H1 (cell line): ENCODE measurements around the gene CEMP1. TPM values are rescaled to one million over a fixed set of nuclear protein-coding genes. Genes with fewer than 3 reads are reported as not detected.
"Not testable (repeated sequence)": the region's sequence is repeated elsewhere in the genome, so short reads cannot be mapped to it uniquely, and the experiment has no call there.

Experiments
- CTCF ChIA-PET: fragments of 300-600 bp; sonication (Branson Sonifier 250); formaldehyde crosslinking; loops from one replicate; lab custom pipeline; 2021; ENCODE audit not compliant: partially characterized antibody; lab: Charles Lee
- POLR2A ChIA-PET: fragments of 300-600 bp; sonication (Branson Sonifier 250); formaldehyde crosslinking; loops from one replicate; lab custom pipeline; 2021; ENCODE audit warnings: inconsistent platforms; ENCODE audit not compliant: partially characterized antibody; lab: Charles Lee
- DNase-seq, 2 experiments: peaks; one replicate each; pipeline versions ENCODE4 v3.0.0 to v3.0.0-alpha.2; 2010 to 2022; ENCODE audit warnings: low spot score in 2 of 2, low read depth in 1 of 2, mixed read lengths in 1 of 2
- FAIRE-seq: peaks from 2 replicates; lab custom pipeline; 2011; peaks lifted over from hg19 to GRCh38; lab: Jason Lieb, UNC
- H2AFZ ChIP-seq: 2 replicates; pipeline ENCODE4 v1.8.1; 2012; ENCODE audit warnings: low read length, inconsistent platforms
- H2AK5ac ChIP-seq: 2 replicates; pipeline ENCODE4 v1.6.1; 2013; ENCODE audit warnings: low read depth, low read length
- H2BK120ac ChIP-seq: replicated peaks from 2 replicates; pipeline ENCODE3; 2013; ENCODE audit warnings: low read depth, low read length, inconsistent platforms
- H2BK12ac ChIP-seq: 2 replicates; pipeline ENCODE4 v1.6.1; 2013; ENCODE audit warnings: low read depth, low read length
- H2BK15ac ChIP-seq: 2 replicates; pipeline ENCODE4 v1.6.1; 2013; ENCODE audit warnings: low read length
- H2BK20ac ChIP-seq: 2 replicates; pipeline ENCODE4 v1.6.1; 2013; ENCODE audit warnings: low read length
- H2BK5ac ChIP-seq: 2 replicates; pipeline ENCODE4 v1.6.1; 2013; ENCODE audit warnings: low read depth, low read length
- H3K14ac ChIP-seq: 2 replicates; pipeline ENCODE4 v1.6.1; 2013; ENCODE audit warnings: inconsistent platforms; ENCODE audit not compliant: insufficient read length
- H3K18ac ChIP-seq: 2 replicates; pipeline ENCODE4 v1.6.1; 2013; ENCODE audit warnings: low read length; ENCODE audit errors: extremely low read depth
- H3K23ac ChIP-seq: 2 replicates; pipeline ENCODE4 v1.6.1; 2013; ENCODE audit warnings: inconsistent platforms; ENCODE audit not compliant: insufficient read length
- H3K23me2 ChIP-seq: 2 replicates; pipeline ENCODE4 v1.6.1; 2013; ENCODE audit warnings: low read depth, low read length
- H3K27ac ChIP-seq: 2 replicates; pipeline ENCODE4 v1.6.1; 2011; ENCODE audit warnings: low read depth, low read length, inconsistent platforms
- H3K27me3 ChIP-seq, 4 experiments: replicated peaks in 1 of 4; 1 replicate in 1 of 4; 2 replicates in 3 of 4; pipeline versions ENCODE4 v1.6.1 to v1.8.1; 2011 to 2013; ENCODE audit warnings: low read length in 3 of 4, mild to moderate bottlenecking in 3 of 4, inconsistent platforms in 2 of 4, mixed read lengths in 2 of 4, moderate library complexity in 1 of 4; ENCODE audit not compliant: control insufficient read depth in 3 of 4, insufficient read depth in 3 of 4; ENCODE audit errors: extremely low read depth in 1 of 4
- H3K36me3 ChIP-seq, 4 experiments: 2 replicates each; pipeline versions ENCODE4 v1.6.1 to v1.8.1; 2011 to 2013; ENCODE audit warnings: mild to moderate bottlenecking in 4 of 4, low read length in 3 of 4, moderate library complexity in 2 of 4, control low read depth in 1 of 4, inconsistent platforms in 1 of 4; ENCODE audit not compliant: insufficient read depth in 4 of 4, control insufficient read depth in 2 of 4
- H3K4ac ChIP-seq: replicated peaks from 2 replicates; pipeline ENCODE3; 2013; ENCODE audit warnings: low read length, low read depth, mixed read lengths, inconsistent platforms; ENCODE audit not compliant: insufficient read length
- H3K4me1 ChIP-seq, 4 experiments: replicated peaks in 1 of 4; 1 replicate in 1 of 4; 2 replicates in 3 of 4; pipeline versions ENCODE4 v1.6.1 to v1.8.1; 2011 to 2013; ENCODE audit warnings: low read length in 3 of 4, inconsistent platforms in 2 of 4, mixed read lengths in 1 of 4; ENCODE audit not compliant: insufficient read depth in 4 of 4, control insufficient read depth in 3 of 4
- H3K4me2 ChIP-seq, 2 experiments: 2 replicates each; pipeline versions ENCODE4 v1.6.1 to v1.8.1; 2011 to 2013; ENCODE audit warnings: low read depth in 2 of 2, low read length in 2 of 2, control low read depth in 1 of 2, inconsistent platforms in 1 of 2, mild to moderate bottlenecking in 1 of 2; ENCODE audit not compliant: insufficient read depth in 1 of 2
- H3K4me3 ChIP-seq, 4 experiments: fragments of 200-600, 300-600 bp in 1 of 4; sonication (generic), shearing (Covaris generic), sonication (Bioruptor Twin) in 1 of 4; 2 replicates each; pipeline versions ENCODE4 v1.5.1 to v1.8.1; 2011 to 2016; ENCODE audit warnings: low read length in 4 of 4, low read depth in 3 of 4, control low read depth in 2 of 4, inconsistent platforms in 2 of 4, mild to moderate bottlenecking in 2 of 4, mixed read lengths in 1 of 4, moderate library complexity in 1 of 4; ENCODE audit not compliant: insufficient read depth in 2 of 4; ENCODE audit errors: extremely low read depth in 1 of 4
- H3K56ac ChIP-seq: replicated peaks from 2 replicates; pipeline ENCODE3; 2013; ENCODE audit warnings: low read depth, mild to moderate bottlenecking, mixed read lengths, low read length, inconsistent platforms; ENCODE audit not compliant: insufficient read length
- H3K79me1 ChIP-seq: 2 replicates; pipeline ENCODE4 v1.6.1; 2013; ENCODE audit warnings: low read depth, low read length, control low read depth
- H3K79me2 ChIP-seq, 2 experiments: 2 replicates each; pipeline versions ENCODE4 v1.6.1 to v1.8.1; 2012 to 2013; ENCODE audit warnings: low read length in 2 of 2, mild to moderate bottlenecking in 2 of 2, inconsistent platforms in 1 of 2; ENCODE audit not compliant: insufficient read depth in 2 of 2, control insufficient read depth in 1 of 2
- H3K9ac ChIP-seq, 4 experiments: replicated peaks in 1 of 4; 1 replicate in 1 of 4; 2 replicates in 3 of 4; pipeline versions ENCODE4 v1.6.1 to v1.8.1; 2011 to 2013; ENCODE audit warnings: low read depth in 3 of 4, low read length in 3 of 4, control low read depth in 2 of 4, mild to moderate bottlenecking in 2 of 4, moderate library complexity in 2 of 4, inconsistent platforms in 1 of 4; ENCODE audit errors: extremely low read depth in 1 of 4
- H3K9me3 ChIP-seq, 2 experiments: 2 replicates each; pipeline versions ENCODE4 v1.6.1 to v1.8.1; 2012 to 2013; ENCODE audit warnings: mild to moderate bottlenecking in 2 of 2, moderate library complexity in 2 of 2, control low read depth in 1 of 2, inconsistent platforms in 1 of 2, low read depth in 1 of 2, low read length in 1 of 2, mixed read lengths in 1 of 2; ENCODE audit not compliant: insufficient read depth in 2 of 2
- H4K20me1 ChIP-seq, 2 experiments: replicated peaks in 1 of 2; 2 replicates each; pipeline versions ENCODE3 to v1.8.1; 2011 to 2013; ENCODE audit warnings: inconsistent platforms in 2 of 2, low read length in 2 of 2, mild to moderate bottlenecking in 1 of 2; ENCODE audit not compliant: insufficient read depth in 2 of 2, control insufficient read depth in 1 of 2
- H4K5ac ChIP-seq: 2 replicates; pipeline ENCODE4 v1.6.1; 2013; ENCODE audit warnings: low read length, low read depth, mixed read lengths, inconsistent platforms; ENCODE audit not compliant: insufficient read length
- H4K8ac ChIP-seq: 2 replicates; pipeline ENCODE4 v1.8.0; 2013; ENCODE audit warnings: mild to moderate bottlenecking, moderate library complexity, low read length, inconsistent platforms; ENCODE audit not compliant: insufficient read depth; ENCODE audit errors: extremely low read depth
- H4K91ac ChIP-seq: replicated peaks from 2 replicates; pipeline ENCODE3; 2013; ENCODE audit warnings: low read length, mixed read lengths, inconsistent platforms; ENCODE audit not compliant: insufficient read length
- RAD21 ChIP-seq, 2 experiments: IDR thresholded peaks in 1 of 2; conservative IDR thresholded peaks in 1 of 2; 2 replicates each; pipeline ENCODE4 v1.6.1; 2011; ENCODE audit warnings: low read depth in 2 of 2, low read length in 2 of 2, improper control_type of control experiment in 1 of 2, inconsistent platforms in 1 of 2, mild to moderate bottlenecking in 1 of 2, moderate library complexity in 1 of 2
- WGBS, 2 experiments: shearing (Covaris generic) in 1 of 2; methylation state at CpG; one replicate each; pipeline versions ENCODE4 v1.1.6 to v1.1.7; 2013 to 2015; ENCODE audit warnings: low lambda C conversion rate in 2 of 2, mixed read lengths in 2 of 2, inconsistent platforms in 1 of 2, low coverage in 1 of 2, missing lambda C conversion rate in 1 of 2; ENCODE audit not compliant: insufficient replicate concordance in 2 of 2, insufficient coverage in 1 of 2, insufficient read length in 1 of 2; ENCODE audit errors: extremely low coverage in 1 of 2, missing lambda C conversion rate in 1 of 2; 5-methylcytosine and 5-hydroxymethylcytosine counted together
- polyA plus RNA-seq, 7 experiments: library from polyadenylated mRNA; depleted of rRNA in 3 of 7; stranded (reverse) in 5 of 7; unstranded in 2 of 7; fragments of >200 nt in 5 of 7; fragments of 200-250 nt in 2 of 7; gene quantifications; 1 replicate in 5 of 7; 2 replicates in 1 of 7; 4 replicates in 1 of 7; pipeline versions ENCODE4 v1.2.1 to v1.2.3, GENCODE V29; 2011 to 2013; ENCODE audit warnings: missing spikeins in 2 of 7, mixed read lengths in 2 of 7
- total RNA-seq: library from RNA; stranded (reverse); fragmentation: NEBNext Ultra II Directional; extraction: Animal tissue kit (Norgen Biotek cat#: 25700); gene quantifications from 2 replicates; pipeline ENCODE4 v1.2.1, GENCODE V29; 2021
- TF ChIP-seq, protein P1 (sequence below), 3 experiments: IDR thresholded peaks; 1 replicate in 2 of 3; 2 replicates in 1 of 3; pipeline versions ENCODE4 v1.5.1 to v1.6.1; 2011; ENCODE audit warnings: low read length in 3 of 3, mild to moderate bottlenecking in 3 of 3, inconsistent platforms in 2 of 3, low read depth in 1 of 3, moderate library complexity in 1 of 3; ENCODE audit not compliant: insufficient read depth in 1 of 3; ENCODE audit errors: control extremely low read depth in 1 of 3

Gene CEMP1
- total and polyA plus RNA-seq, 2 of the 8 experiments (the other 6 are each of a cell fraction or from before 2014, with no cell fraction given) = not detected

DNA sequence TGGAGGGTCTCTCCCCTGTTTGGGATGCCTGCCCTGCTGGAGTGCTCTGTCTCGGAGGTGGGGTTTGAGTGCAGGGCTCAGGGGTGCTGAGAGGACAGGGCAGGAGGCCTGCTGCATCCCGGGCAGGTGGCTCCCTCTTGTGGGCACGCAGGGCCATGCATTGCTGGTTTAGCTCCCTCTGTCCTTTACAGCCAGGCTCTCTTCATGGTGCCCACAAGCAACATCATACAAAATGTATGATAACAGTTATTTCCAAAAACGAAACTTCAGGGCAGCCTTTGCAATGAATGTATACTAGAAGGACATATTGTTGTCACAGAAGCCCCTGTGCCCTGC, 29.6 kb upstream of the CEMP1 start:
- H2BK5ac ChIP-seq, H2BK15ac ChIP-seq, H3K9me3 ChIP-seq, H3K79me2 ChIP-seq, H3K79me1 ChIP-seq, H2BK12ac ChIP-seq, H3K27me3 ChIP-seq, H2AFZ ChIP-seq, H2AK5ac ChIP-seq, H3K18ac ChIP-seq, H3K23ac ChIP-seq, H3K36me3 ChIP-seq, H2BK120ac ChIP-seq, H2BK20ac ChIP-seq, H3K56ac ChIP-seq, CTCF ChIA-PET, H3K4me1 ChIP-seq, H3K4me2 ChIP-seq, H3K4me3 ChIP-seq, H4K91ac ChIP-seq, H4K20me1 ChIP-seq, POLR2A ChIA-PET, H3K4ac ChIP-seq, H3K14ac ChIP-seq, H3K23me2 ChIP-seq, H4K5ac ChIP-seq, H4K8ac ChIP-seq, H3K27ac ChIP-seq, H3K9ac ChIP-seq: not testable (repeated sequence)
- DNase-seq = peak in 1 of 2 experiments; percentile 89
- WGBS, 2 experiments = 0% methylated on average over 1 of the region's 4 CpGs; no CpG with 5 or more reads in 1 of the 2 experiments
- FAIRE-seq = peak; percentile 50
- TF ChIP-seq RAD21 (IDR thresholded peaks at IDR 0.05 in 1 of 2, conservative IDR thresholded peaks at IDR 0.05 in 1 of 2; ENCODE audit: low read depth in 2 of 2, low read length in 2 of 2) = peak; percentile 14; a peak in 2 of 4 replicates
- TF ChIP-seq, protein P1, sequence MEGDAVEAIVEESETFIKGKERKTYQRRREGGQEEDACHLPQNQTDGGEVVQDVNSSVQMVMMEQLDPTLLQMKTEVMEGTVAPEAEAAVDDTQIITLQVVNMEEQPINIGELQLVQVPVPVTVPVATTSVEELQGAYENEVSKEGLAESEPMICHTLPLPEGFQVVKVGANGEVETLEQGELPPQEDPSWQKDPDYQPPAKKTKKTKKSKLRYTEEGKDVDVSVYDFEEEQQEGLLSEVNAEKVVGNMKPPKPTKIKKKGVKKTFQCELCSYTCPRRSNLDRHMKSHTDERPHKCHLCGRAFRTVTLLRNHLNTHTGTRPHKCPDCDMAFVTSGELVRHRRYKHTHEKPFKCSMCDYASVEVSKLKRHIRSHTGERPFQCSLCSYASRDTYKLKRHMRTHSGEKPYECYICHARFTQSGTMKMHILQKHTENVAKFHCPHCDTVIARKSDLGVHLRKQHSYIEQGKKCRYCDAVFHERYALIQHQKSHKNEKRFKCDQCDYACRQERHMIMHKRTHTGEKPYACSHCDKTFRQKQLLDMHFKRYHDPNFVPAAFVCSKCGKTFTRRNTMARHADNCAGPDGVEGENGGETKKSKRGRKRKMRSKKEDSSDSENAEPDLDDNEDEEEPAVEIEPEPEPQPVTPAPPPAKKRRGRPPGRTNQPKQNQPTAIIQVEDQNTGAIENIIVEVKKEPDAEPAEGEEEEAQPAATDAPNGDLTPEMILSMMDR (IDR thresholded peaks at IDR 0.05; ENCODE audit: control extremely low read depth in 1 of 3, insufficient read depth in 1 of 3, low read depth in 1 of 3, low read length in 3 of 3) = peak in 2 of 3 experiments; percentile 19 to 39; a peak in 2 of 4 replicates
